ENCODE measurements around the gene TNFRSF1B.

Gene TNFRSF1B

DNA sequence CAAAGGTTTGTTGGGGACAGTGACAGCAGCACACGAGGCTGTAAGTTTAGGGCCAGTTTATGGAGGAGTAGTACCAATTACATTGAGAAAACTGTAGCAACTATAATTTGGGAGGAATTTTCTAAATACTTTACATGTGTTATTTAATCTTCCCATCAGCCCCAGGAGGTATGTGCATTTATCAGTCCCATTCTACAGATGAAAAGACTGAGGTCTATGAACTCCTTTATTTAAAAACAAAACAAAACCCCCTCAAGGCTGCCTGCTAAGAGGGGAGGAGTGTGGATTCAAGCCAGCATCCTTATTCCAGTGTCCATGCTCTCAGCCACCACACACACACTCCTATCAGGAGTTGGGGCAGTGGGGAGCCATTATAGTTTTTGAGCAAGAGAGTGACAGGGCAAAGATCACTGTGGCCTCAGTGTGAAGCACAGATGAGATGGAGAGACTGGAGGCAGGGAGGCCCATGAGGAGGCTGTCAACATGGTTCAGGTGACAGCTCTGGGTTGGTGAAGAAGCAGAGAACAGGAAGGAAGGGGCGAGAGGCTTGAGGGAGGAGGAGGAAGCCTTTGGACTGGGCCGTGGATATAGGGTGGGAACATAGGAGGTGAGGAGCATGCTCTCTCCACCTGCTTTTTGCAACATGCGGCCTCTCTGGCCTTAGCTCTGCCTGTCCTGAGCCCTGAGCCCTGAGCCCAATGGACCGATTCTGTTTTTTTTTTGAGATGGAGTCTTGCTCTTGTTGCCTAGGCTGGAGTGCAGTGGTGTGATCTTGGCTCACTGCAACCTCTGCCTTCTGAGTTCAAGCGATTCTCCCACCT lies 9.7 kb downstream of the TNFRSF1B start:
- DNase-seq: no peak

DNA sequence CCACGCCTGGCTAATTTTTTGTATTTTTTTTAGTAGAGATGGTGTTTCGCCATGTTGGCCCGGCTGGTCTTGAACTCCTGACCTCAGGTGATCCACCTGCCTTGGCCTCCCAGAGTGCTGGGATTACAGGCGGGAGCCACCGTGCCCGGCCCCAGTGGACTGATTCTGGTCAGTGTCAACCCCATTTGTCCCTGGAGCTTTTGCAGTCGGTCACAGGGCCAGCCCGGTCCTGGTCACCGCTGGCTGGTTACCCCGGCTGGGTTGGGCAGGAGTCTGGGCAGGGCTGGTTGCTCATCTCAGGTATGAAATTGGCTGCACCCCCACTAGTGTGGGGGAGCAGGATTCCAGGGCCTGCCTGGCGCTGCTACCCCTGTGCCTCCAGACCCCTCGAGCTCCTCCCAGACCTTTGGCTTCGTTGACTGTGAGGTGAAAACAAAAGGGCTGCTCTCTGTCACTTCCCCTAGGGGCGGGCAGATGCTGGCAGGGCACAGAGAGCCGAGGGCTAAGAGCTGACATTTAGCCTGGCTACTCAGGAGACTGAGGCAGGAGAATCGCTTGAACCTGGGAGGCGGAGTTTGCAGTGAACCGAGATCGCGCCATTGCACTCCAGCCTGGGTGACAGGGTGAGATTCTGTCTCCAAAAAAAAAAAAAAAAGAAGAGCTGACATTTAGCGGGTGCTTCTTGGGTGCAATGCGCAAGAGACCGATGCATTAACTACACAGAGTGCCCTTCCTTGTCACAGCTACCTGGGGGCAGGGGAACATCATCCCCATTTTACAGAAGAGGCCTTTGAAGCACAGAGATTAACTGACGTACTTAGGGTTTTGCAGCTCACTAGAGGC lies 10.6 kb downstream of the TNFRSF1B start:
- DNase-seq: no peak

DNA sequence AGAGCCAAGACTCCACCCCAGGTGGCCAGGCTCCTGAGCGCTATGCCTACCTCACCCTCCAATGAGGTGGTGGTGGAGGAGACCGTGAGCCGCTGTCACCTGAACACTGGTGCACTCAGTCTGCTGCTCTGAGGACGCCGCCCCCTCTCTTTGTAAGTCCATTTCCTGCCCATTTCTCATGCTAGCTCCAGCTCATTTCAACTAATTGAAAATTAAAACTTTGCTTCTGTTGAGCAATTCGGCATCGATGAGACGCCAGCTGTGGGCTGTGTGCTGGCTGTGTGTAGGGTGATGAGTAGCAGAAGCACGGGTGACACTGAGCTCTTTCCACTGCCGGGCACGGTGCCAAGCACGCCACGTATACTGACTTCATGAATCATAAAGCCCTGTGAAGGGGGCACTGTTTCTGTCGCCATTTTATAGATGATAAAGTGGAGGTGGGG lies 11.2 kb downstream of the TNFRSF1B start:
- peak; percentile 74 for DNase-seq

DNA sequence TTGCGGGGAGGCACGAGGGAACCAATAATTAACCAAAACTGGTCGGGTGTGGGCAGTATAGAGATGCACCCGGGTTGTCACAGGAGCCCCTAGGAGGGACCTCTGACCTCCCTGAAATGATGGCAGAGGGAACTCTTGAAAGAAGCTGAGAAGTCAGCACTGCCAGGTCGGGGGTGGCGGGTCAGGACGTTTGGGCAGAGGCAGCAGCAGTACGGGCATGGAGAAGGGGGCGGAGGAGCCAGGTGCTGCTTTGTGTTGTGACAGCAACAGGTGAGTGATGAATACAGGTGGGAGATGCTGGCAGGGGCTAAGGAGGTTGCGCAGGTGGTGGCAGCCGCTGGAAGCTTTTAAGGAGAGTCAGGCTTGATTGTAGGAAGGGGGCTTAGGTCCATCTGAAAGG lies 11.7 kb downstream of the TNFRSF1B start:
- DNase-seq: peak; percentile 67

DNA sequence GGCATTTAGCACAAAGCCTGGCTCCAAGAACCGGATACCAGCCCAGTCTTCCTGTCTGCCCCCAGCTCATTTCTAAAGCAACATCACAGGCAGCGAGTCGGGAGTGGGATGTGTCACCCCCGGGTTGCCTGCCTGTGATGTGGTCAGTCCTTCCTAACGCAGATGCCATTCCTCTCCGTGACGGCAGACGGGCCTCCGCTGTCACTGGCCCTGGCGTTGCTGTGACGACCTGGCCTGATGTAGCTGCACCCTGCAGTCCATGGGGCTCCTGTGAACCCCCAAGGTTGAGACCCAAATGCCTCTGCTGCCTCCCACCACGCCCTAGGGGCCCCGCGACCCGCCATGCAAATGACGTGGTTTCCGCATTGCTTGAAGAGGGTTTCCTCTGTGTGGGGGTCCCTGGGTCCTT lies 12.3 kb downstream of the TNFRSF1B start:
- no peak for DNase-seq

DNA sequence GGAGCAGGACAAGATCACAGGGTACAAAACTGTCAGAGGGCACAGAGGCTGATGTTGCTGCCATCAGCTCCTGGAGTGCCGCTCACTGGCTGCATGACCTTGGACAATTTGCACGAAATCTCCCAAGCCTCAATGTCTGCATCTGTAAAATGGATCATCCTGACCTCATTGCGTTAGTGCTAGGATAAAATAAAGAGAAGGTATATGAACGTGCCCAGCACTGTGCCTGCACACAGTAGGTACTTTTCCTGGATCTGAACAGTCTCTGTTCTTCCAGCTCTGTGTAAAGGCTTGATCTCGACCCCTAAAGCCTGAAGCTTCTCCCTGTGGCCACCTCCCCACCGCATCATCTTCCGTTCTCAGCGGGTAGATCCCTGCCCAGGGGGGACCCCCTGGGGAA lies 12.9 kb downstream of the TNFRSF1B start:
- DNase-seq: no peak

DNA sequence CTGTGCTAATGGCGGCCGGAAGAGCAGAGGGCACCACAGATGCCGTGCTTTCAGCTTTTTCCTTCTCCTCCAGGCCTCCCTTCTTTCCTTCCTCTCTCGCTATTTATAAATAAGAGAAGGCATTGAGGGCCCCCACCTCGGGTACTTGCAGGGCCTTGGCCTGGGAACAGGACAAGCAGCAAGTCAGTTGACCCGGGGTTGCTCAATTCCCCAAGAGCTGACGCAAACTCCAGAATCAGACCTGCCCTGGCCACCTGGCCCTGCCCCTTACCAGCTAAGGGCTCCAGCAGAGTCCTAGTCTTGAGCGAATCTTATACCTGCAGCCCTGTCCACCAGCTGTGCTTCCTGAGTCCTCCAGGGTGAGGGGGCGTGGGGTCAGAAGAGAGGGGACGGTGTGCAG lies 13.5 kb downstream of the TNFRSF1B start:
- DNase-seq: no peak

DNA sequence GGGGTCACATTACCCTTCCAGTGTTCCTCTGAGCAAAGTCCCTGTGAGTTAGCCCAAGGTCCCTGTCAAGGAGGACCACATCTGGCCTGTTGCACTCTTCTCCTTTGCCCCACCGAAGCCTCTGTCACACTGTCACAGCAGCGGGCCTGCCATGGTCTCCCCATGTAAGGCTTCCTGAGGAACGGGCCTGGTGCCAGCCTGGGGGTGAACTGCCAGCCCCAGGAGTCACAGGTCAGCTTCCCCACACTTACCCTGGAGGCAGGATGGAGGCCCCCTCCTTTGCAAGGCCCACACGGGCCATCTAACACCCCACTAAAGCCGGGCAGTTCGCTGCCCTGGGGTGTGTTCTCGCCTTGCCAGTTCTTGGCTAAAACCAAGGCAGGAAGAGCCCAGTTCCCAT lies 14.1 kb downstream of the TNFRSF1B start:
- DNase-seq: no peak

DNA sequence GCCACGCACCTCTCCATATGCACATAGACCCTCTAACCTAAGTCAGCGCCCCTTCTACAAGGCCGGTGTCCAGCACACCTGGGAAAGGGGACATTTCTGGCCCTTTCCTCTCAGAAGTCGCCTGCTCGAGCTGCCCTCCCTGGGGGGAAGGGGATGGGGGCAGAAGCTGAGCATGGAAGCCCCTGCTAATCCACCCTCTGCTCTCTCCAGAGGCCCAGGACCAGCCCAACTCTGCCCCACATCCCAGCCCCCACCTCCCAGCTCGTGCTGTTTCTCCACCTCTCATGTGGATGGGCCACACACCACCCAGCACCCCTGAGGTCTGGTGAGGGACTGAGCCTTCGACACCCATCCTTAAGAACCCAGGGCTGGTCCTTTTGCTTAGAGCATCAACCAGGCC lies 14.8 kb downstream of the TNFRSF1B start:
- DNase-seq: no peak

DNA sequence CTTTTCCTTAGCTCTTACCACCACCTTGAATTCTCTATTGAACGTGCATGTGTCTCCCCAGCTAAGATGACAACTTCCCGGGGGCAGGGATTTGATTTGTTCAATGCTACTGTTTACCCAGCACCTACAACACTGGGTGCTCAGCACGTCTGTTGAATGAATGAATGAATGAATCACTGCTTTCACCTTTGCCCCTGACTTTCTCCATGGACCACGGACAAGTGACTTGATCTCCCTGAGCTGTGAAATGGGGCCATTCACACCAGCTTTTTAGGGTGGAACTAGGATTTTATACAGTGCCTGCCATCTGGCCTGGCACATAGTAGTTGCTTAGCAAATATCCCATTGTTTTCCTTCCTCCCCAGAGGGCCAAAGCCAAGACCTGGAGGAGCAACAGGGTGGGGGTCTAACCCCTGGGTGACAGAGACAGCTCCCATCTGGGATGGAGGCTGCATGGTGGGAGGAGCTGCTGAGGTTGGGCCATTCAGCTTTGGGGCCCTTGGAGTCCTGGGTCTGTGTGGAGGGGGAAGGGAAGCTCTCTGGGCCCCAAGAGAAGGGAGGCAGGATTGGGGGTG lies 15.7 kb downstream of the TNFRSF1B start:
- DNase-seq: no peak

DNA sequence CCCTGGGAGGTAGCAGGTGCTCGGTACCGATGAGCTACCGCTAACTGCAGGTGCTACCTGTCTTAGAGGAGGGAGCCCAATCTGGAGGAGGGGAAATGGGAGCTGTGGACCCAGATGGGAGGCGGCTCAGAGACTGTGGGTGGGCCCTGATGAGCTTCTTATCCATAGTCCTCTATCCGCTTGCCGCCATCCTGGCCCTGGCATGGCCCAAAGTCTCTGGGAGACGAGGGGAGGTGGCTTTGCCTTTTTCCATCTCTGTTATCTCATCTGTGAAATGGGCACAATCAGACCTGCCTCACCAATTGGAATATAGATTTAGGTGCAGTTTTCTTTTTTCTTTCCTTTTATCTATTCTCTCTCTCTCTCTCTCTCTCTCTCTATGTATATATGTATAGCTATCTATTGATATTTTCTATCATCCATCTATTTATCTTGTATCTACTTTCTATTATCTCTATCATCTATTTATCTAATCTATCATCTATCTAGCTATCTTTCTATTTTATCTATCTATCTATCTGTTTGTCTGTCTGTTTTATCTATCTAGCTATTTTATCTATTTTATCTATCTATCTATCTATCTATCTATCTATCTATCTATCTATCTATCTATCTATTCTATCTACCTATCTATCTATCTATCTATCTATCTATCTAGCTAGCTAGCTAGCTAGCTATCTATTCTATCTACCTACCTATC lies 16.5 kb downstream of the TNFRSF1B start:
- no peak for DNase-seq

DNA sequence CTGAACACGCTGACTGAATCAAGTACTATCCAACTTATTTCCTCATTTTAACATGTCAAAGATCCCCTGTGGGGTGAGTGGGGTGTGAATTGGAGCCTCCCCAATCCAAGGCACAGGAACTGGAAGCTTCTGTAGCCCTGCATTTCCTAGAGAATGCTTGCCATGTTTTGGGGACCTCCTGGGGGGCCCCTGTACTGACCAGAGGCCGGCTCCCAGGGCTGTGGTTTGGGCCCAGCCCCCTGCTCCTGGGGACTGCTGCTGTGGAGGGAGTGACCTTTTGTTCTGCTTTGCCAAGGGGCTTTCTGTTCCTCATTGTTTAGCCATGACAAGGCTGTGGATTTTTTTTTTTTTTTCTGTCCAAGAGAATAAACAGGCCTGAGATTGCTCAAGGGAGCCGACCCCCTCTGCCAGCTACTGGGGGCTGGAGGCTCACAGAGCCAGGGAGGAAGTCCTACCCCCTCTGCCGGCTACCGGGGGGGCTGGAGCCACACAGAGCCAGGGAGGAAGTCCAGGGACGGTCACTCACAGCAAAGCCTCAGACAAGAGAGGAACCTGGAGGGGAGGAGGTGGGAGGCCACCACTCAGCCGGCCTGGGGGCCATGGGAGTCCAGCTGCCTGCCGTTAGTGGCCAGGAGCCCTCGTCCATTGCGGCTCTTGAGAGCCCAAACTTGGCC lies 17.4 kb downstream of the TNFRSF1B start:
- no peak for DNase-seq

DNA sequence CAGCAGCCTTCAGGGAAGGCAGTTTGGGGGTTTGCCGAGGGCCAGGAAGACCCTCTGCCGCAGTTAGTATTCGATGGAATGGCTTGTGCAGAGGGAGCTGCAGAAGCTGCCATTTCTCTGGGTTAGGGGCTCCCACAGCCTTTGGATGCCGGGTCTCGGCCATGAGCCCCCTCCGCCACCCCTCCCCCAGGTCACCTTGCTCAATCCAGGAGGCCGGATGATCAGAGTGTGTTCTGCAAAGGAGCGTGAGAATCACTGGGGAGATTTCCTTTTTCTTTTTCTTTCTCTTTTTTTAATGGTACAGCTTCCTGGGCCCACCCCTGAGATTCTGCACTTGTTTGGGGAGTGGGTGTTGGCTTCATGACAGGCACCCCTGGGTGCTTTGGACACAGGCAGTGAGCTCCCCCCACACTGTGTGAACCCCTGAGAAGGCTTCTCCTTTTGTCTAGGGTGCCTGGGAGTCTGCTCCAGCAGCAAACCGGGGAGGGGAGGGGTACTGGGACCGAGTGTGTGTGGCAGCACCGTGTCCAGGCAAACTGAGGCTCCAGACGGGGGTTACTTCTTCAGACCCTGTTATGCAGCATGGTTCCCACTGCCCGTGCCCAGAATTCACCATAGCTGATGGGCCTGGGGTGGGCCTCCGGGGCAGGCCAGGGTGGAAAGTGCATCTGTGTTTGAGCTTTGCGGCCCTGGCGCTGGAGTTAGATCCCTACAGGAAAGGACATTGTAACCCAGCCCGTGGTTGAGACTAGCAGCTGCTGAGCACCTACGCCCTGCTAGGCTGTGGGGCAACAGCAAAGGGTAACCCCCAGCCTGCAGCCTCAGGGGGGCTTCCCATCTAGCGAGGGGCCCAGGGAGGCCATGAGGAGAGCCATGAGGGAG lies 18.5 kb downstream of the TNFRSF1B start:
- no peak for DNase-seq

DNA sequence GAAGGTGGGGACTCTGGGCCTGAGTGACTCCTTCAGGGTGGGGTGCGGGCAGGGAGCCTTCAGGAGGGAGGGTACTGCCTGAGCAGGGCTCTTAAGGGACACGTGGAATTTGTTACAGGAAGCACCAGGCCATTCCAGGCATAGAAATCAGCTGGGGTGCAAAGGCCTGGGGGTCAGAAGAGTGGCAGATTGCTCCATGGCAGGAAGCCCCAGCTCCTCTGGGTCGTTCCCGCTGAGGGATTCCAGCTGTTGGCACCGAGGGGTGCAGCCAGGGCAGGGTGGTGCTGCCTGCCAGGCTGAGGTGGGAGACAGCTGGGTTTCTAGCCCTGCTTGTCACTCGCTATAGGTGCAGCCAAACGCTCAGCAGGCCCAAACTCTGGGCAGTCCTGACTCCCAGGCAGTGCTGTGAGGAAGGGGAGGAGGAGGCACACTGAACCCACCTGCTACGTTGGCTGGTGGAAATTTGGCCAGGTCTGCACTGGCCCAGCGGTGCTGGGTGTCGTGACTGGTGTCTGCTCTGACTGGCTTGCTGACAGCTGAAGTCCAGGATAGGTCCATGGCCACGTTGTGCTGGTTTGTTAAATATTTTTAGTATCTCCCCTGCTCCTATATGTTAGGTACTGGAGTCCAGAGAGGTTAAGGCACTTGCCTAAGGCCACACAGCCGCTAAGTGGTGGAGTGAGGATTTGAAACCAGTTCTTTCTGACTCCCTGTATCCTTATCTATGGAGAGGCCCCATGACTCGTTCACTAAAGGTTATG lies 19.3 kb downstream of the TNFRSF1B start:
- no peak for DNase-seq

DNA sequence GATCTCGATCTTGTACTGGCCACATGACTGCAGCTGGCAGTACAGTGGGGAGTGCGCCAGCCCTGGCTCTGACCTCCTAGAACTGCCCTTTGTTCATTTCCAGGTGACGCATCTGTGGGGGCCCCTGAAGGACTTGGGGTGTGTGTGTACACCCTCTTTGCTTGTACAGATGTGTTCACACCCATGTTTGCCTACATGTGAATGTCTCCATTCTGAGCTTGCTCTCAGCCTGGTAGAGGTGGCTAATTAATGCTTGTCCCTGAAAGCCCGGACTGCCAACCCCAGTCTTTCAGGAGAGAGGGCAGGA lies 19.8 kb downstream of the TNFRSF1B start:
- DNase-seq: no peak

DNA sequence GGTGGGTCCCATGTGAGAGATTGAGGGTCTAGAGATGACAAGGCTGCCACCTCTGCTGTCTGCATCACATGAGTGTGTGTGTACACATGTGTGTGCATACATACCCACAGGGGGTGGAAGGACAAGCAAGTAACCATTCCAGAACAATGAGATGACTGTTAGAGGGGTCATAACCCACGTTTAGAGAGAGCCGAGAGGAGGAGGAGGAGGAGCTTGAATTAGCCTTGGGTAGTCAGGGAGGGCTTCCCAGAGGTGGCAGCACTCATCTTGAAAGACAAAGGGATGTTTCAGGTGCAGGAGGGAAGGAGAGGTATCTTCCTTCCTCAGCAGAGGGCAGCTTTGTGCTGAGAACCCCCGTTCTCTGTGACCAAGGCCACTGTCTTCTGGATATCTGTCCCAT lies 21.3 kb downstream of the TNFRSF1B start:
- DNase-seq: no peak

DNA sequence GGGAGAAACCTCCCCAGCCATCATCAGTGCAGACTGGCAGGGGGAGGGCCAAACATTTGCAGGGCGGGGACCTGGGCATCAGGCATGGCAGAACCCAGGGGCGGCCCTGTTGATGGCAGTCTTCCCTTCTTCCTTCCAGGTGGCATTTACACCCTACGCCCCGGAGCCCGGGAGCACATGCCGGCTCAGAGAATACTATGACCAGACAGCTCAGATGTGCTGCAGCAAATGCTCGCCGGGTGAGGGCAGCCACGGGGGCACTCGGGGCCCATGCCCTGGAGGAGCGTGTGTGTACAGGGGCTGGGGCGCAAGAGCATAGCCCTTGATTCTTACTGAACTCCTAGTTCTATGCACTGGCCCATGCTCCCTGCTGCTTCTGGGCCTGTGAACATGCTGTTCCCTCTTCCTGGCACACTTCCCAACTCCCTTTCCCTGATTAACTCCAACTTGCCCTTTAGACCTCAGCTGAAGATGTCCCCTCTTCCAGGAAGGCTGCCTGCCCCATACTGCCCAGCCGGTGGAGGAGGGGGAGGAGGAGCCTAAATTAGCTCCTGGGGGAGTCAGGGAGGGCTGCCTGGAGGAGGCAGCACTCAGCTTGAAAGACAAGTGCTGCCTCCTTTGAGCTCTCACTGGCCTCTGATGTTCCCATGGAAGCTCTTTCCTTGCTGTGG lies 22.0 kb downstream of the TNFRSF1B start:
- no peak for DNase-seq

DNA sequence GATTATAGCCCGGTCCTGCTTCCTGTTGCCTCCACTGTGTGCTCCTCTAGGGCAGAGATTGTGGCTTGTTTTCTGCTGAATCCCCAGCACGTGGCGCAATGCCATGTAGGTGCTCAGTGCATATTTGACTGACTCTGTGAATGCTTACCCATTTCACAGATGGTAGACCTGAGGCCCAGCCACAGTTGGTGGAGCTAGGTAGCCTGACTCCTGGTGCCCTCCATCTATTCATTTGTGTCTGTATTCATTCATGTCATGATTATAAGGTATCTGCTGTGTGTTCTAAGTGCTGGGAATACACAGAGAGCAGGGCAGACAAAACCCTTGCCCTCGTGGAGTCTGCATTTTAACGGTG lies 22.5 kb downstream of the TNFRSF1B start:
- DNase-seq: no peak

DNA sequence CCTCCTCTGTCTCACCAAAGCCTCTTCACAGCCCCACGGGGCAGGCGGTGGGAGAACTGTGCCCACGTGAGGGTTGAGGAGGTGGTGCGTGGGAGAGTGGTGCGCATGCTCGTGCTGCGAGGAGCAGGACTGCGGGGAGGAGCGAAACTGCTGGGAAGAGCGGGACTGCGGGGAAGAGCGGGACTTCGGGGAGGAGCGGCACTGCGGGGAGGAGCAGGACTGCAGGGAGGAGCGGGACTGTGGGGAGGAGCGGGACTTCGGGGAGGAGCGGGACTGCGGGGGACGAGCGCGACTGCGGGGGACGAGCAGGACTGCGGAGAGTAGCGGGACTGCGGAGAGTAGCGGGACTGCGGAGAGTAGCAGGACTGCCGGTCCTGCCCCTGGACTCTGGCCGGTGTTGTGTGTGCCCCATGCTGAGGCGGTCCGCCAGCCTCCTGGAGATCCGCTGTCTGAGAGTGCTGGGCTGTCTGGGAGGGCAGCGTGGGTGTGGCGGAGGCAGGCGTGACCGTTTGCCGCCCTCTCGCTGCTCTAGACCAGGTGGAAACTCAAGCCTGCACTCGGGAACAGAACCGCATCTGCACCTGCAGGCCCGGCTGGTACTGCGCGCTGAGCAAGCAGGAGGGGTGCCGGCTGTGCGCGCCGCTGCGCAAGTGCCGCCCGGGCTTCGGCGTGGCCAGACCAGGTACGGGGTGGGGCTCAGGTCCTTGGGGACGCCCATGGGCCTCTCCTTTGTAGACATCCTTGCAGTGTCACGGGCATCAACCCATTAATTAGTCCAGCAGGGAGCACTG lies 24.6 kb downstream of the TNFRSF1B start:
- no peak for DNase-seq
